H9 (cell line): ENCODE results near the gene SLC19A1. TPM values are rescaled to one million over a fixed set of nuclear protein-coding genes. Genes with fewer than 3 reads are reported as not detected.

Source experiments
- DNase-seq: peaks from one replicate; pipeline ENCODE4 v3.0.0-alpha.2; 2017
- H2AFZ ChIP-seq: one replicate; pipeline ENCODE4 v1.6.1; 2013; ENCODE audit warnings: mild to moderate bottlenecking, low read length, control low read depth, moderate library complexity
- H2AK5ac ChIP-seq: 2 replicates; pipeline ENCODE4 v1.6.1; 2013; ENCODE audit warnings: low read length, control low read depth, mixed read lengths; ENCODE audit not compliant: insufficient read length
- H2BK120ac ChIP-seq: one replicate; pipeline ENCODE4 v1.6.1; 2013; ENCODE audit warnings: low read depth, mild to moderate bottlenecking, low read length, control low read depth, inconsistent platforms; ENCODE audit not compliant: poor library complexity, severe bottlenecking
- H2BK12ac ChIP-seq: 2 replicates; pipeline ENCODE4 v1.6.1; 2013; ENCODE audit warnings: low read length, control low read depth, mixed read lengths, low read depth; ENCODE audit not compliant: insufficient read length
- H2BK15ac ChIP-seq: 2 replicates; pipeline ENCODE4 v1.6.1; 2013; ENCODE audit warnings: low read depth, low read length, control low read depth
- H2BK20ac ChIP-seq: one replicate; pipeline ENCODE4 v1.6.1; 2013; ENCODE audit warnings: low read depth, mild to moderate bottlenecking, low read length, control low read depth, inconsistent platforms; ENCODE audit not compliant: poor library complexity, severe bottlenecking
- H2BK5ac ChIP-seq: 2 replicates; pipeline ENCODE4 v1.6.1; 2013; ENCODE audit warnings: low read length, control low read depth, mixed read lengths; ENCODE audit not compliant: insufficient read length
- H3K14ac ChIP-seq: 2 replicates; pipeline ENCODE4 v1.6.1; 2013; ENCODE audit warnings: low read length, control low read depth; ENCODE audit not compliant: insufficient read depth
- H3K18ac ChIP-seq: 2 replicates; pipeline ENCODE4 v1.6.1; 2013; ENCODE audit warnings: low read depth, mild to moderate bottlenecking, mixed read lengths, low read length, control low read depth; ENCODE audit not compliant: insufficient read length
- H3K23ac ChIP-seq: 2 replicates; pipeline ENCODE4 v1.6.1; 2013; ENCODE audit warnings: low read length, control low read depth, mixed read lengths, low read depth; ENCODE audit not compliant: insufficient read length
- H3K23me2 ChIP-seq: 2 replicates; pipeline ENCODE4 v1.6.1; 2013; ENCODE audit warnings: low read depth, mild to moderate bottlenecking, mixed read lengths, low read length, control low read depth; ENCODE audit not compliant: insufficient read length, poor library complexity, severe bottlenecking
- H3K27ac ChIP-seq: 2 replicates; pipeline ENCODE4 v1.5.1; 2013; ENCODE audit warnings: low read length, control low read depth, mixed read lengths, low read depth; ENCODE audit not compliant: insufficient read length
- H3K27me3 ChIP-seq: 2 replicates; pipeline ENCODE4 v1.6.1; 2013; ENCODE audit warnings: low read length, control low read depth, inconsistent platforms; ENCODE audit not compliant: insufficient read depth
- H3K4ac ChIP-seq: 2 replicates; pipeline ENCODE4 v1.6.1; 2013; ENCODE audit warnings: low read depth, mild to moderate bottlenecking, control low read depth, inconsistent platforms, low read length, moderate library complexity
- H3K4me1 ChIP-seq: 2 replicates; pipeline ENCODE4 v1.6.1; 2013; ENCODE audit warnings: low read length, control low read depth, inconsistent platforms; ENCODE audit not compliant: insufficient read depth
- H3K4me2 ChIP-seq: 2 replicates; pipeline ENCODE4 v1.6.1; 2013; ENCODE audit warnings: low read length, control low read depth, mixed read lengths; ENCODE audit not compliant: insufficient read length, insufficient read depth
- H3K56ac ChIP-seq: 2 replicates; pipeline ENCODE4 v1.6.1; 2013; ENCODE audit warnings: low read depth, mild to moderate bottlenecking, mixed read lengths, low read length, control low read depth; ENCODE audit not compliant: insufficient read length
- H3K79me1 ChIP-seq: 2 replicates; pipeline ENCODE4 v1.6.1; 2013; ENCODE audit warnings: low read depth, mild to moderate bottlenecking, moderate library complexity, low read length, control low read depth, inconsistent platforms; ENCODE audit not compliant: insufficient read depth, poor library complexity, severe bottlenecking
- H3K79me2 ChIP-seq: 2 replicates; pipeline ENCODE4 v1.6.1; 2013; ENCODE audit warnings: low read length, control low read depth, inconsistent platforms; ENCODE audit not compliant: insufficient read depth
- H3K9ac ChIP-seq: 2 replicates; pipeline ENCODE4 v1.6.1; 2013; ENCODE audit warnings: low read length, control low read depth, mixed read lengths; ENCODE audit not compliant: insufficient read length; ENCODE audit errors: extremely low read depth
- H3K9me3 ChIP-seq: one replicate; pipeline ENCODE4 v1.6.1; 2013; ENCODE audit warnings: low read depth, low read length, inconsistent platforms; ENCODE audit not compliant: control insufficient read depth
- H3T11ph ChIP-seq: one replicate; pipeline ENCODE4 v1.6.1; 2013; ENCODE audit warnings: mild to moderate bottlenecking, low read length, control low read depth, inconsistent platforms
- H4K20me1 ChIP-seq: one replicate; pipeline ENCODE4 v1.6.1; 2013; ENCODE audit not compliant: control insufficient read depth, insufficient read length, insufficient read depth
- H4K5ac ChIP-seq: 2 replicates; pipeline ENCODE4 v1.6.1; 2013; ENCODE audit warnings: low read depth, mild to moderate bottlenecking, mixed read lengths, low read length, control low read depth; ENCODE audit not compliant: insufficient read length
- H4K8ac ChIP-seq: replicated peaks from 2 replicates; pipeline ENCODE4 v1.6.1; 2013; ENCODE audit warnings: low read length, control low read depth, mixed read lengths, low read depth; ENCODE audit not compliant: insufficient read length
- H4K91ac ChIP-seq: 2 replicates; pipeline ENCODE4 v1.6.1; 2013; ENCODE audit warnings: low read depth, mild to moderate bottlenecking, moderate library complexity, mixed read lengths, low read length, control low read depth; ENCODE audit not compliant: insufficient read length
- H3K27ac Mint-ChIP-seq, 3 experiments: 2 replicates in 2 of 3; 3 replicates in 1 of 3; pipeline ENCODE4 v1.8.0; 2020 to 2021; ENCODE audit warnings: mixed read lengths in 3 of 3, mild to moderate bottlenecking in 1 of 3, moderate library complexity in 1 of 3
- H3K27me3 Mint-ChIP-seq: 2 replicates; pipeline ENCODE4 v1.8.0; 2021; ENCODE audit warnings: low read depth, mild to moderate bottlenecking, moderate library complexity, mixed read lengths
- H3K36me3 Mint-ChIP-seq, 3 experiments: 2 replicates in 2 of 3; 3 replicates in 1 of 3; pipeline ENCODE4 v1.8.0; 2020 to 2021; ENCODE audit warnings: low read depth in 3 of 3, mixed read lengths in 3 of 3; ENCODE audit not compliant: insufficient read depth in 1 of 3
- H3K4me1 Mint-ChIP-seq, 2 experiments: 2 replicates each; pipeline ENCODE4 v1.8.0; 2020; ENCODE audit warnings: mixed read lengths in 2 of 2
- H3K4me3 Mint-ChIP-seq, 2 experiments: 2 replicates in 1 of 2; 3 replicates in 1 of 2; pipeline ENCODE4 v1.8.0; 2020 to 2021; ENCODE audit warnings: mild to moderate bottlenecking in 2 of 2, mixed read lengths in 2 of 2, moderate library complexity in 1 of 2
- H3K9me3 Mint-ChIP-seq, 2 experiments: 2 replicates in 1 of 2; 3 replicates in 1 of 2; pipeline ENCODE4 v1.8.0; 2020; ENCODE audit warnings: mild to moderate bottlenecking in 2 of 2, mixed read lengths in 2 of 2, moderate library complexity in 1 of 2
- WGBS: extraction: QIAGEN DNeasy Blood & Tissue Kit; methylation state at CpG from one replicate; pipeline ENCODE4 v1.1.7; 2013; ENCODE audit warnings: missing lambda C conversion rate, low lambda C conversion rate, mixed read lengths; ENCODE audit not compliant: insufficient read length; ENCODE audit errors: extremely low coverage; 5-methylcytosine and 5-hydroxymethylcytosine counted together
- total RNA-seq: library from RNA; stranded (reverse); gene quantifications from 2 replicates; pipeline ENCODE4 v1.2.1, GENCODE V29; 2021
- TF ChIP-seq, protein P1 (sequence below): fragments of 200-600 bp; sonication (generic); conservative IDR thresholded peaks from 3 replicates; pipeline ENCODE4 v1.8.0; 2021; ENCODE audit warnings: antibody characterized with exemption, mild to moderate bottlenecking

Gene SLC19A1
- total RNA-seq, 1 experiment from 2014 or later = 32.4 TPM

GRCh38 chr21:45578176-45578801 is 36.0 kb upstream of the SLC19A1 start:
- Mint-ChIP-seq H3K36me3 (peaks cover 0 to 5% (median 0%) of the 10 kb centered on the region in 3 experiments; a peak in 2 of 7 replicates), H3K4me3 (no peak overlapping the region), H3K27me3 (peaks cover 18% of the 10 kb centered on the region), H3K27ac (0 out of 7 replicates have a peak overlapping the region, but pooled peaks of 1 of the 3 experiments have one; percentile 16), H3K4me1 (peaks cover 2 to 9% of the 10 kb centered on the region in 2 experiments; a peak in 3 of 4 replicates), H3K9me3 (peaks cover 6 to 8% of the 10 kb centered on the region in 2 experiments)
- Histone ChIP-seq H3K27ac (no peak overlapping the region), H3K27me3 (no peaks in the 10 kb centered on the region), H3K56ac (no peak overlapping the region), H2AK5ac (no peak overlapping the region), H4K8ac (no peak overlapping the region), H2BK120ac (no peak overlapping the region), H3K14ac (no peak overlapping the region; the same call in 1 of the 2 replicates), H3T11ph (no peak overlapping the region), H3K9me3 (peaks cover 6% of the 10 kb centered on the region), H4K5ac (no peak overlapping the region), H3K9ac (no peak overlapping the region), H3K23ac (no peak overlapping the region), H3K4me1 (peaks cover 4% of the 10 kb centered on the region; the same call in 1 of the 2 replicates), H3K79me2 (no peaks in the 10 kb centered on the region), H2BK15ac (no peak overlapping the region), H3K23me2 (no peaks in the 10 kb centered on the region), H2BK20ac (no peak overlapping the region), H3K79me1 (no peaks in the 10 kb centered on the region), H3K4me2 (no peak overlapping the region), H2BK5ac (no peak overlapping the region), H2BK12ac (no peak overlapping the region), H3K18ac (no peak overlapping the region), H2AFZ (no peak overlapping the region), H4K91ac (no peak overlapping the region), H3K4ac (no peak overlapping the region), H4K20me1 (no peaks in the 10 kb centered on the region)
- peak; percentile 27 for DNase-seq
- TF ChIP-seq, protein P1, sequence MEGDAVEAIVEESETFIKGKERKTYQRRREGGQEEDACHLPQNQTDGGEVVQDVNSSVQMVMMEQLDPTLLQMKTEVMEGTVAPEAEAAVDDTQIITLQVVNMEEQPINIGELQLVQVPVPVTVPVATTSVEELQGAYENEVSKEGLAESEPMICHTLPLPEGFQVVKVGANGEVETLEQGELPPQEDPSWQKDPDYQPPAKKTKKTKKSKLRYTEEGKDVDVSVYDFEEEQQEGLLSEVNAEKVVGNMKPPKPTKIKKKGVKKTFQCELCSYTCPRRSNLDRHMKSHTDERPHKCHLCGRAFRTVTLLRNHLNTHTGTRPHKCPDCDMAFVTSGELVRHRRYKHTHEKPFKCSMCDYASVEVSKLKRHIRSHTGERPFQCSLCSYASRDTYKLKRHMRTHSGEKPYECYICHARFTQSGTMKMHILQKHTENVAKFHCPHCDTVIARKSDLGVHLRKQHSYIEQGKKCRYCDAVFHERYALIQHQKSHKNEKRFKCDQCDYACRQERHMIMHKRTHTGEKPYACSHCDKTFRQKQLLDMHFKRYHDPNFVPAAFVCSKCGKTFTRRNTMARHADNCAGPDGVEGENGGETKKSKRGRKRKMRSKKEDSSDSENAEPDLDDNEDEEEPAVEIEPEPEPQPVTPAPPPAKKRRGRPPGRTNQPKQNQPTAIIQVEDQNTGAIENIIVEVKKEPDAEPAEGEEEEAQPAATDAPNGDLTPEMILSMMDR = no peak
- no CpG with 5 or more reads among the region's 21 CpGs for WGBS
